Upper lobe of left lung (tissue), 4 donors: Measurements from ENCODE around the gene CACHD1.

Source experiments
- POLR2AphosphoS5 ChIP-seq, 2 donors: sonication (generic); formaldehyde crosslinking; IDR thresholded peaks; one replicate each; pipeline ENCODE4 v1.5.1; 2017; ENCODE audit warnings: antibody characterized with exemption in 2 of 2
- TF ChIP-seq, protein P1 (sequence below), 6 experiments: fragments of 450-650 bp in 4 of 6; fragments of 200-600 bp in 2 of 6; sonication (generic) in 2 of 6; IDR thresholded peaks; one replicate each; pipeline ENCODE4 v1.5.1; 2016 to 2019; ENCODE audit warnings: antibody characterized with exemption in 6 of 6

DNA sequence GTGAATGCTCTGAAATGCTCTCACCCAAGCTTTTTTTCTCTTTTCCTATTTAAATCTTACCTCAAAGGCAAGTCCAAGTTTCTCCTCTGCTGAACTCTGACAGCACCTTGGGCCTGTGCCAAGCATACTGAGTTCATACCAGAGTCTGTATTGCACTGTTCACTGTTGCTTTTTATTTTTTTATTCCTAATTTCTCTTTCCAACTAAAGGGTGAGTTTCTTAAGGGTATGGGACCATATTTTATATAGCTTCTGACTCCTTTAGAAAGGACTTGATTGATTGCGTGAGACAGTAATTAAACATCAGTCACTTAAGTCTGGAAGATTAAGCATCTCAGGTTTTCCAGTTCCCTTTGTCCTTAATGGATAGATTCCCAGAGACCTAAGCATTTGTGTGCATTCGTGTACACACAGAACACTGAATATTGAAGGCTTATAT lies 69.9 kb downstream of the CACHD1 start:
- TF ChIP-seq, protein P1, sequence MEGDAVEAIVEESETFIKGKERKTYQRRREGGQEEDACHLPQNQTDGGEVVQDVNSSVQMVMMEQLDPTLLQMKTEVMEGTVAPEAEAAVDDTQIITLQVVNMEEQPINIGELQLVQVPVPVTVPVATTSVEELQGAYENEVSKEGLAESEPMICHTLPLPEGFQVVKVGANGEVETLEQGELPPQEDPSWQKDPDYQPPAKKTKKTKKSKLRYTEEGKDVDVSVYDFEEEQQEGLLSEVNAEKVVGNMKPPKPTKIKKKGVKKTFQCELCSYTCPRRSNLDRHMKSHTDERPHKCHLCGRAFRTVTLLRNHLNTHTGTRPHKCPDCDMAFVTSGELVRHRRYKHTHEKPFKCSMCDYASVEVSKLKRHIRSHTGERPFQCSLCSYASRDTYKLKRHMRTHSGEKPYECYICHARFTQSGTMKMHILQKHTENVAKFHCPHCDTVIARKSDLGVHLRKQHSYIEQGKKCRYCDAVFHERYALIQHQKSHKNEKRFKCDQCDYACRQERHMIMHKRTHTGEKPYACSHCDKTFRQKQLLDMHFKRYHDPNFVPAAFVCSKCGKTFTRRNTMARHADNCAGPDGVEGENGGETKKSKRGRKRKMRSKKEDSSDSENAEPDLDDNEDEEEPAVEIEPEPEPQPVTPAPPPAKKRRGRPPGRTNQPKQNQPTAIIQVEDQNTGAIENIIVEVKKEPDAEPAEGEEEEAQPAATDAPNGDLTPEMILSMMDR (IDR thresholded peaks at IDR 0.05): no peak
- no peak for TF ChIP-seq POLR2AphosphoS5 (IDR thresholded peaks at IDR 0.05)
